HS-27A (cell line): ENCODE results near the gene NDUFS1.
A peak's percentile ranks its signal among the peaks of the same experiment; 100 is the strongest.
"Not testable (repeated sequence)": the region's sequence is repeated elsewhere in the genome, so short reads cannot be mapped to it uniquely, and the experiment has no call there.

Source experiments
- DNase-seq: peaks from one replicate; pipeline ENCODE4 v3.0.0-alpha.2; 2012; ENCODE audit warnings: low read depth, missing footprints

The NDUFS1 gene

GRCh38 chr2:206159346-206160124 is at the start of gene NDUFS1, which contains the start of gene EEF1B2:
NDUFS1 (minus strand) TSS chr2:206159444; CDS start chr2:206153678, 5,766 bp downstream.
EEF1B2 (plus strand) TSS chr2:206159895; CDS start chr2:206159980, 85 bp downstream.
- DNase-seq = peak; percentile 83

GRCh38 chr2:206208900-206209299 is 49.7 kb upstream of the NDUFS1 start:
- no peak for DNase-seq

DNA sequence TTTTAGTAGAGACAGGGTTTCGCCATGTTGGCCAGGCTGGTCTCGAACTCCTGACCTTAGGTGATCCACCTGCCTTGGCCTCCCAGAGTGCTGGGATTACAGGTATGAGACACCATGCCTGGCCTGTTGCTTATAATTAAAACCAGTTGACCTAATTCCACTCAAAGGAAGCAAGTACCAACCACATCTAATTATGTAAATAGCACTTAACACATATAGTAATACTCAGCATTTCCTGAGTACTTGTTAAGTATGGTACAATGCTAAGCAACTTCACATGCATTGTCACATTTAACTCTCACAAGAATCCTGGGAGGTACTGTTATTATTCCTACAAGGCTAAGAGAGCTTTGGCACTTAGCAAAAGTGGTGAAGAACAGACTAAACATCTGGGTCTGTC is 48.1 kb upstream of the NDUFS1 start:
- DNase-seq = not testable (repeated sequence)

DNA sequence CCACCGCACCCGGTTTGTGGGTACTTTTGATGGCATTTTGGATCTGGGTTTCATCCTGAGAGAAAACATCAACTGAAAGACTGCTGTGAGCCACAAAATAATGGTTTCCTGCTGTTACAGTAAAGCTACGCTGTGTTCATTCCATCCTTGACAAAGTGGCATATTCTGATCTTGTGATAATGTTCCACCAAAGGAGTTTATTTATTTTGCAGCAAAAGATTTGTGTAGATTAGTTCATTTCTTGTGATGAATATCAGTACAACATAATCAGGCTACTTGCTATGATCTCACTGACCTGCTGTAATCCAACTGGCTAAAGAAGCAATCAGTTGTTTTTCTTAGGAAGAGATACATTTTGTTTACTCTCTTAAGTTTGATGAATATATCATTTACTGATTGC is 45.5 kb upstream of the NDUFS1 start:
- no peak for DNase-seq

GRCh38 chr2:206203331-206203730 is 44.1 kb upstream of the NDUFS1 start:
- DNase-seq = no peak

DNA sequence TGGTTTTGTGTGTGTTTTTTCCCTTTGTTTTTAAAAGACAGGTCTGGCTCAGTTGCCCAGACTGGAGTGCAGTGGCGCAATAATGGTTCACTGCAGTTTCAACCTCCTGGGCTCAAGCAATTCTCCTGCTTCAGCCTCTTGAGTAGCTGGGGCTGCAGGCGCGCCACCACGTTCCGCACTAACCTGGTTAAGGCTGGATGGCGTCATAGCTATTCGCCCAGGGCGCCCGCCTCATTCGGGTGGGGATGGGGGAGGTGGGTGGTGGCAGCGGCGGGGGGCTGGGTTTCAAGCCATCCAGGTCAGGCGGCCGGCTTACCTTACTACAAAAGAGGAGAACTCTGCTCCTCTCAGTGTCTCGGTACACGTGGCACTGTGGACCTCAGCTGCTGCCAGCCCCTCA is 43.2 kb upstream of the NDUFS1 start:
- no peak for DNase-seq

DNA sequence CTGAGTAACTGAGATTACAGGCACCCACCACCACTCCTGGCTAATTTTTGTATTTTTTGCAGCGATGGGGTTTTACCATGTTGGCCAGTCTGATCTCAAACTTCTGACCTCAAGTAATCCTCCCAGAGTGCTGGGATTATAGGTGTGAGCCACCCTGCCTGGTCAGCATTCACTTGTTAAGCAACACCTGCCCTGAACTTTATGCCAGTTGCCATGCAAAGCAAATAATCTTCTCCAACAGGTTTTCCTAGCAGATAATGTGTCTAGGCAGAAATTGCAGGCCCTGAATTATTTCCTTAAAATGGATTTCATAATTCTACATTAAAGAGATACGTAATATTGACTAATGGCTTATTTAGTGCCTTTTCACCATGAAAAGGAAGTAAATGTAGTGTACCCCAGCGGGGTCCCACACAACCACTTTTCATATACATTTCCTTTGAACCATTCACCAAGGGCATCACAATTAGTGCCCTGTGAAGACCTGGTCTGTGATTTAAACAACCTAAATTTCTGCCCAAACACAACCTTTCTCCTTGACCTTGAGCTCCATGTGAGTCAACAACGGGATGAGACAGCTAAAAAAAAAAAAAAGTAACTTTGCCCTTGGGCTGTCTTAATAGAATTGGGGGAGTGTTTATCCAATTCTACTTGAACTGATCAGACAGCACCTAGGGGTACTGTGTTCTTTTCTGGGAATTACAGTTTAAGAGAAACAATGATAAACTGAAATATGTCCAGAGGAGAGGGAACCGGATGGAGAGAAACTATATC is 42.0 kb upstream of the NDUFS1 start:
- DNase-seq = no peak

DNA sequence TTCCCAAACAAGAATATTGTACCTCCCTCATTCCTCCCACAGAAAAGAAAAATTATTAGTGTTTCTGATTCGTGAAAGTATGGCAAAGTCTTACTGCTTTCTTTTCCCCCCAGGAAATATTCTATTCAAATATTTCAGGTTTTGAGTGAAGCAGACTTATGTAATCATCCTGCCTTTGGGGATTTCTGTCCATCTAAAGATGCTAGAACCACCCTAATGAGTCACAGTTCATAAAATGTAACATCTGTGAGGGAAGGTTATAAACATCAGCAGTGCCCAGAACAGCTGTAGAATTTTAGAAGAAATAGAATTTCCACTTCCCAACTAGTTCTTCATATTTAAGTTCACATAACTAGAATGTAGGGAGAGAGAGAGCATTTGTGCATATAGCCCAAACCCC is 39.4 kb upstream of the NDUFS1 start:
- no peak for DNase-seq

- no peak for DNase-seq
Measured at GRCh38 chr2:206193671-206194357, 34.6 kb upstream of the NDUFS1 start.

GRCh38 chr2:206192157-206192556 is 32.9 kb upstream of the NDUFS1 start:
- DNase-seq = no peak

GRCh38 chr2:206190689-206191088 is 31.4 kb upstream of the NDUFS1 start:
- DNase-seq = no peak

DNA sequence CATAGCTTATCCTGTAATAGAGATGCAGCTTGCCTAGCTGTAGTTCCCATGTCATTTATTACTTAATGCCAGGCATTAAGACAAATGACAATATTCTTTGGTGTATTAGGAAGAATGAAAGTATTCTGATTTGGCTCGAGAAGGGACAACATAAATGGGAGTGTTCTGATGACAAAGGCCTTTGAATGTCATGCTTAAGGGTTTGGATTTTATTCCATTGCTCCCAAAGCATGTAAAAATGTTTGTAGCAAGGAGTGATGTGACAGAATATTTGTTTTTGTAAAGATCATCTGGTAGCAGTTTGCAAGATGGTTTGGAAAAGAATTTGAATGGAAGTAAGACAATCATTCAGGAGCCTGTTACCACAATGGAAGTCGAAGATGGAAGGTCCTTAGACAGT is 30.9 kb upstream of the NDUFS1 start:
- DNase-seq = no peak

- DNase-seq = no peak
Measured at GRCh38 chr2:206189691-206190090, 30.4 kb upstream of the NDUFS1 start.

DNA sequence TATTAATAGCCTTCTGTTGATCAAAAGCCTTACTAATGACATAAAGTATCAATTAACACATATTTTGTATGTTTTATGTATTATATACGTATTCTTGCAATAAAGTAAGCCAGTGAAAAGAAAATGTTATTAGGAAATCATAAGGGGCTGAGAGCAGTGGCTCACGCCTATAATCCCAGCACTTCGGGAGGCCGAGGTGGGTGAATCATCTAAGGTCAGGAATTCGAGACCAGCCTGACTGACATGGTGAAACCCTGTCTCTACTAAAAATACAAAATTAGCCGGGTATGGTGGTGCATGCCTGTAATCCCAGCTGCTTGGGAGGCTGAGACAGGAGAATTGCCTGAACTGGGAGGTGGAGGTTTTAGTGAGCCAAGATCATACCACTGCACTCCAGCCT is 22.3 kb upstream of the NDUFS1 start:
- not testable (repeated sequence) for DNase-seq

GRCh38 chr2:206176901-206177300 is 17.7 kb upstream of the NDUFS1 start:
- no peak for DNase-seq

GRCh38 chr2:206176121-206176520 is 16.9 kb upstream of the NDUFS1 start:
- DNase-seq = no peak

GRCh38 chr2:206173147-206173546 is 13.9 kb upstream of the NDUFS1 start:
- DNase-seq = no peak

GRCh38 chr2:206171624-206172397 is 12.6 kb upstream of the NDUFS1 start:
- DNase-seq = not testable (repeated sequence)

- not testable (repeated sequence) for DNase-seq
Measured at GRCh38 chr2:206168230-206168629, 9.0 kb upstream of the NDUFS1 start.

DNA sequence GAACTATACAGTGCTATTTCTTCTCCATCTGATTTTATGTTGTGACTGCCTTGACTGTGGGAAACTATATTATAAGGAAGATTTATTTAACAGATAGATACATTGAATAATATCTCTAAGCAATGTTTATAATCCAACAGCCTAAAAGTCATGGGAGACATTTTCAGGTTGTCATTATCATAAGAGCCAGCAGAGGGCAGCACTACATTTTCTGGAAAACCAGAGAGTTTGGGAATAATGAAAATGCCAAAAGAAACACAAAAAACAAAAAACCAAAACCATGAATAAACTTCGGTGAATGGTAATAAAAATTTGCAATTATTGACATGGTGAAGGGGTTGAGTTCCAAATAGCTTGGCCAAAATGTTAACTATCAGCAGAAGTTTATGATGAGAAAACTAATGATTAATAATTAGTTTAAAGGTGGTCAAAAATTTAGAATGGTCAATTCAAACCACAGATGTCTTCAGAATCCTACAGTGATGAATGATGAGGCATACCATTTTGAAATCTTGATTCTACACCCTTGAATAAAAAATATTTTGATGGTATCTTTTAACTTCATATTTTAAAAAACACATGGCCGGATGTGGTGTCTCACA is 5.1 kb upstream of the NDUFS1 start:
- no peak for DNase-seq

- DNase-seq = no peak
Measured at GRCh38 chr2:206163251-206163880, 4.1 kb upstream of the NDUFS1 start.
